NCI-H146 (cell line): Measurements from ENCODE around the gene RSBN1L.
"Not testable (repeated sequence)": the region's sequence is repeated elsewhere in the genome, so short reads cannot be mapped to it uniquely, and the experiment has no call there.

Source experiments
- DNase-seq: peaks from one replicate; lab custom pipeline; 2025; lab: John Stamatoyannopoulos, UW

RSBN1L gene

GRCh38 chr7:77687747-77688144 is 8.5 kb upstream of the RSBN1L start:
- DNase-seq: peak; percentile 7

- DNase-seq: no peak
Measured at GRCh38 chr7:77690289-77690688, 6.0 kb upstream of the RSBN1L start.

GRCh38 chr7:77691892-77692491 is 4.3 kb upstream of the RSBN1L start:
- no peak for DNase-seq

GRCh38 chr7:77693830-77694583 is 2.3 kb upstream of the RSBN1L start:
- no peak for DNase-seq

GRCh38 chr7:77696643-77697534 is 630 bp downstream of the RSBN1L start:
- DNase-seq: peak; percentile 67

- no peak for DNase-seq
Measured at GRCh38 chr7:77697535-77697831, 1.2 kb downstream of the RSBN1L start.

GRCh38 chr7:77698042-77698625 is 1.9 kb downstream of the RSBN1L start:
- DNase-seq: no peak

- peak; percentile 12 for DNase-seq
Measured at GRCh38 chr7:77699056-77699455, 2.8 kb downstream of the RSBN1L start.

- no peak for DNase-seq
Measured at GRCh38 chr7:77702513-77702912, 6.3 kb downstream of the RSBN1L start.

- no peak for DNase-seq
Measured at GRCh38 chr7:77702968-77703472, 6.8 kb downstream of the RSBN1L start.

- not testable (repeated sequence) for DNase-seq
Measured at GRCh38 chr7:77703669-77704068, 7.4 kb downstream of the RSBN1L start.

GRCh38 chr7:77707504-77707992 is 11.3 kb downstream of the RSBN1L start:
- no peak for DNase-seq

- no peak for DNase-seq
Measured at GRCh38 chr7:77710067-77710466, 13.8 kb downstream of the RSBN1L start.

- no peak for DNase-seq
Measured at GRCh38 chr7:77710861-77711260, 14.6 kb downstream of the RSBN1L start.

- no peak for DNase-seq
Measured at GRCh38 chr7:77714195-77714594, 17.9 kb downstream of the RSBN1L start.

GRCh38 chr7:77714931-77715330 is 18.7 kb downstream of the RSBN1L start:
- DNase-seq: not testable (repeated sequence)

GRCh38 chr7:77716804-77717203 is 20.5 kb downstream of the RSBN1L start:
- no peak for DNase-seq

- DNase-seq: not testable (repeated sequence)
Measured at GRCh38 chr7:77717566-77717965, 21.3 kb downstream of the RSBN1L start.

GRCh38 chr7:77727527-77727926 is 31.3 kb downstream of the RSBN1L start:
- peak; percentile 49 for DNase-seq

GRCh38 chr7:77727936-77728701 is 31.9 kb downstream of the RSBN1L start:
- DNase-seq: peak; percentile 72
